Activated naive CD8-positive, alpha-beta T cell treated with anti-CD3 and anti-CD28 coated beads, Interleukin-2, amount 10 ng/mL, durations not matched to agents 7 days and 5 days (primary cell): Measurements from ENCODE around the gene CTIF. TPM values are rescaled to one million over a fixed set of nuclear protein-coding genes. Genes with fewer than 3 reads are reported as not detected.

Source experiments
- ATAC-seq: fragments of 150-1000 bp; cut with Tn5 transposase; one replicate; pipeline ENCODE4 v1.10.0; 2021; ENCODE audit warnings: low read depth, moderate library complexity
- POLR2A ChIA-PET: fragments of 350-600 bp; sonication (Branson Sonifier 250); formaldehyde crosslinking; loops from one replicate; lab custom pipeline; 2021; ENCODE audit warnings: antibody characterized with exemption; lab: Charles Lee
- DNase-seq: peaks from one replicate; pipeline ENCODE4 v3.0.0; 2021
- H3K27ac Mint-ChIP-seq: one replicate; pipeline ENCODE4 v1.8.0; 2022; ENCODE audit warnings: mild to moderate bottlenecking, mixed read lengths
- H3K27me3 Mint-ChIP-seq: one replicate; pipeline ENCODE4 v1.8.0; 2022; ENCODE audit warnings: mild to moderate bottlenecking, moderate library complexity, mixed read lengths
- H3K36me3 Mint-ChIP-seq: one replicate; pipeline ENCODE4 v1.8.0; 2021; ENCODE audit warnings: mild to moderate bottlenecking, mixed read lengths
- H3K4me1 Mint-ChIP-seq: one replicate; pipeline ENCODE4 v1.8.0; 2021; ENCODE audit warnings: mixed read lengths
- H3K4me3 Mint-ChIP-seq: one replicate; pipeline ENCODE4 v1.8.0; 2022; ENCODE audit warnings: mild to moderate bottlenecking, moderate library complexity, mixed read lengths
- H3K9me3 Mint-ChIP-seq: one replicate; pipeline ENCODE4 v1.8.0; 2021; ENCODE audit warnings: mixed read lengths
- total RNA-seq, 2 experiments: library from RNA; stranded (reverse); gene quantifications; one replicate each; pipeline ENCODE4 v1.2.3, GENCODE V29; 2021

Gene CTIF
- total RNA-seq, 2 experiments from 2014 or later, result 2.4 to 3.0 TPM

DNA sequence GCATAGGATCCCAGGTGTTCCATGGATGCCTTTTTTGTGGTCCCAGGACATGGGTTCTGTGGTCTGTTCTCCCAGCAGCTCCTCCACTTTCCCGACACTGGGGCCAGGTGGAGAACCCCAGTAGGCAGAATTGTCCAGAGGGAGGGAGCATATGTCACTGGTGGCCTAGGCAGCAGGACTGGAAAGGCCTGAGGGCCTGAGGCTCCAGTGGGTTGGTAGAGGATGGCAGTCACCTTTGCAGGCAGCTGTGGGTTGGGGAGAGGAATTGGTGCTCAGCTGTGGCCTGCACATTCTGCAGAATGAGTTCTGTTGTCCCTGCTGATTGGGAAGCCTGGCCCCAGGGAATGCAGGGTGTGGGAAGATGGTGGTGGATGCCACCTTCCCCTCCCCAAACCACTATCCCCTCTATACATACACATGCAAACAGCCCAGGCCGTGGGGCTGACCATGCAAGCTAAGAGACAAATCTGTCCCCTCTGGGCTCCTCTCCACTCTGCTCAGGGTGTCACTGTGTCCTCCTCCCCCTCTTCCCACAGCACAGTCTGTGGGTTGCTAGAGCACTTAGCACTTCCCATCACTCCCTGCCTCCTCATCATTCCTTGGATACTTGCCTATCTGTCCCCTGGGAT, 11.4 kb downstream of the CTIF start:
- Mint-ChIP-seq H3K9me3 (no peaks in the 10 kb centered on the region), H3K4me3 (no peak overlapping the region), H3K27me3 (peaks cover 8% of the 10 kb centered on the region), H3K27ac (no peak overlapping the region), H3K36me3 (no peaks in the 10 kb centered on the region), H3K4me1 (peaks cover 3% of the 10 kb centered on the region)
- no peak for ATAC-seq
- no peak for DNase-seq
- POLR2A ChIA-PET, result no interaction called here

DNA sequence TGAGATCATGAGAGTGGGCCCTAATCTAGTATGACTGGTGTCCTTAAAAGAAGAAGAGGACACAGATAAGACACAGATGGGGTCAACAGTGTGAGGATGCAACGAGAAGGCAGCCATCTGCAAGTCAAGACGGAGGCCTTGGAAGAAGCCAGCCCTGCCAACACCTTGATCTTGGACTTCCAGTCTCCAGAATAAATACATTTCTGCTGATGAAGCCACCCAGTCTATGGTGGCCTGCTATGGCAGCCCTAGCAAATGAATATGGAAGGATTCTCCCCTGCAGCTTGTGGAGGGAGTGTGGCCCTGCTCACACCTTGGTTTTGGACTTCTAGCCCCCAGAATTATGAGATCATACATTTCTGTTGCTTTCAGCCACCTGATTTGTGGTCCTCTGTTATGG, 12.3 kb downstream of the CTIF start:
- no peak for ATAC-seq
- H3K9me3 Mint-ChIP-seq, result no peaks in the 10 kb centered on the region
- POLR2A ChIA-PET, result no interaction called here
- DNase-seq, result no peak
- H3K4me3 Mint-ChIP-seq, result no peak overlapping the region
- no peaks in the 10 kb centered on the region for H3K36me3 Mint-ChIP-seq
- peaks cover 3% of the 10 kb centered on the region for H3K4me1 Mint-ChIP-seq
- no peak overlapping the region for H3K27ac Mint-ChIP-seq
- peaks cover 3% of the 10 kb centered on the region for H3K27me3 Mint-ChIP-seq

DNA sequence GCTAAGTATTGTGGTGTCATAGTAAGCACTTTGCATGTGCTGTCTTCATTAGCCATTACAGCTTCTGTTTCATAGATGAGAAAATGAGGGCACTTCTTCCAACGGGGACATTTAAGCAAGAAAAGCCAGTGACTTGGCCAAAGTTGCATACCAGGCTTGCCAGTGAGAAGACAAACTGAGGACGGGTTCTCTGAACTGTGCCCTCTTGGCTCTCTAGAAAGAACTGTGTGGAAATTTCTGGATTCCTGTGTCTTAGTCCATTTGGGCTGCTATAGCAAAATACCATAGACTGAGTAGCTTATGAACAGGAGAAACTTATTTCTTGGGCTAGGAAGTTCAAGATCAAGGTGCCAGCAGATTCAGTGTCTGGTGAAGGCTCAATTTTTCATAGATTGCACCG, 13.3 kb downstream of the CTIF start:
- no peak for ATAC-seq
- POLR2A ChIA-PET, result no interaction called here
- Mint-ChIP-seq H3K27me3 (no peaks in the 10 kb centered on the region), H3K4me3 (no peak overlapping the region), H3K36me3 (no peaks in the 10 kb centered on the region), H3K27ac (no peak overlapping the region), H3K9me3 (no peaks in the 10 kb centered on the region), H3K4me1 (peaks cover 3% of the 10 kb centered on the region)
- no peak for DNase-seq

DNA sequence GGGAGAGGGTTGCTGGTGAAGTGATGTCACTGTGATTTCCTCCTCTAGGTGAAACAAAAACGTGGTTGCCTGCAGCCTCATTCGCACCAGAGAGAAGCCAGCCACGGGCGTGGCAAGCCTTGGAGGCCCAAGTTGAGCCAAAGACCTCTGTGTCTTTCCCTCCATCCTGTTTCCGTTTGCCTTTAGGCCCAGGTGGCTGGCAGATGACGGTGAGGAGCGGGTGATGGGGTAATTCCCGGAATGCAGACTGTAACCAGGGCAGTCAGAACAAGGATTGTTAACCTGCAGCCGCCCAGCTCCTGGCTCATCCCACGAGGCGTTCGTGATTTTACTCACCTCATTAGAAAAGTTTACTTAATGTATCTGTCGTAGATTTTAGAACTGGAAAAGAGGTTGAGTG, 14.4 kb downstream of the CTIF start:
- Mint-ChIP-seq H3K36me3 (no peaks in the 10 kb centered on the region), H3K27ac (no peak overlapping the region), H3K27me3 (peaks cover 2% of the 10 kb centered on the region), H3K4me3 (no peak overlapping the region), H3K4me1 (peaks cover 3% of the 10 kb centered on the region), H3K9me3 (no peaks in the 10 kb centered on the region)
- POLR2A ChIA-PET, result no interaction called here
- ATAC-seq, result no peak
- no peak for DNase-seq

DNA sequence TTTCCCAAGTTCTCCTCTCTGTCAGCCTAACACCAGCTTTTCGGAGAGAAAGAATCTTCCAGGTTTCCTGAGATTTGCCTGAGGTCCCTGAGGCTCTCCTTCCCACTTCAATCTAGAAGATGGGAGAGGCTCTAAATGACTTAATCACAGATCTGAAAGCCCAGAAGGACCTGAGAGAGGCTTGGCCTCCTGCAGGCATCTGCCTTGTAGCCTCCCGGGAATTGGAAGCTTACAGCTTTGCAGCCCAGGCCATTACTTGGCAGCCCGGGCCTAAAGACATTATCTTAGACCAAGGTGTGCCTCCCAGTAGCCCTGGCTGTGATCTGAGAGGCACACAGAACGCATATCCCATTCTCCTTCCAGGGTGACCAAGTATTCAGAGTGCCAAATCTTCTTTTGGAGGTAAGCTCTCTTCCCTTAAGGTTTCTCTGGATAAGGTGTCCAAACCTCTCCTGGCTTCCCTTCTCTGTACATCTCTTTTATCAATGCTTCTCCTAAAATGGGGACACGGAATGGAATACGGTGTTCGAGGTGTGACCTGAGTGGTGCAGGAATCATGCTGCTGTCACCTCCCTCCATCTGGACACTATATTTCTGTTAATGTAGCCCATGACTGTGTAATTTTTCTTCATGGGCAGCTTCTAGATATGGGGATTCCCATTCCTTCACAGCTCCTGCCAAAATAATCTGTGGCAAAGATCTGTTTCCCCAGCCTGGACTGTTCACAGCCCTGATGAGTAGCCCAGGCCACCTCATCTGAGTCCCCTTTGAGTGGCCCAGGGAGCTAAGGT, 16.0 kb downstream of the CTIF start:
- H3K27me3 Mint-ChIP-seq, result peaks cover 10% of the 10 kb centered on the region
- H3K4me3 Mint-ChIP-seq, result no peak overlapping the region
- ATAC-seq (no peak), DNase-seq (no peak)
- POLR2A ChIA-PET, result no interaction called here
- H3K4me1 Mint-ChIP-seq, result peaks cover 3% of the 10 kb centered on the region
- H3K9me3 Mint-ChIP-seq, result no peaks in the 10 kb centered on the region
- H3K36me3 Mint-ChIP-seq, result no peaks in the 10 kb centered on the region
- no peak overlapping the region for H3K27ac Mint-ChIP-seq

DNA sequence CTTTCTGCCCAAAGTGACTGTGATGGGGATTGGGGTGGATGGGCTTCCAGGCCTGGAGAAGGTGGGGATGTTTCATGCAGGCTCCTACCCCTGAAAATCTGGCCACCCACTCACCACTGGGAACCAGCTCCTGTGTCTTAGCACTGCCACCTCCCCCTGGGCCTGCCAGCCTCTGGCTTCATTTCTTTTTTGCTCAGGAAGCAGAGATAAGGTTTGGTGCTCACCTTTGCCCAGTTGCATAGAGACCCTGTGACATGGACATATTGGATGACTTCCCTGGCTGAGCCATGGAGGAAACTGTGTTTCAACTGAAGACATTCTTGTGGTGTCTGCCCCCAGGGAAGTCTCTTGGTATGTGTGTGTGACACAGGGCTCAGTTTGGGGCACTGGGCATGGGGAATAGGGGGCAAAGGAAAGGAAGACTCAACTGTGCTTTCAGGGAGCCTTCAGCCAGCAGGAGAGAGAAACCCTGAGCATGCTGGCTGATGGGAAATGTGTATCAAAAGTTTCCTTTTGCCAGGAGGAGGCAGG, 16.7 kb downstream of the CTIF start:
- no peak for ATAC-seq
- peak overlapping the region; percentile 49 for H3K27ac Mint-ChIP-seq
- H3K9me3 Mint-ChIP-seq, result no peaks in the 10 kb centered on the region
- no peak for DNase-seq
- no peak overlapping the region for H3K4me3 Mint-ChIP-seq
- peaks cover 3% of the 10 kb centered on the region for H3K4me1 Mint-ChIP-seq
- POLR2A ChIA-PET, result no interaction called here
- H3K27me3 Mint-ChIP-seq, result peaks cover 10% of the 10 kb centered on the region
- H3K36me3 Mint-ChIP-seq, result no peaks in the 10 kb centered on the region

DNA sequence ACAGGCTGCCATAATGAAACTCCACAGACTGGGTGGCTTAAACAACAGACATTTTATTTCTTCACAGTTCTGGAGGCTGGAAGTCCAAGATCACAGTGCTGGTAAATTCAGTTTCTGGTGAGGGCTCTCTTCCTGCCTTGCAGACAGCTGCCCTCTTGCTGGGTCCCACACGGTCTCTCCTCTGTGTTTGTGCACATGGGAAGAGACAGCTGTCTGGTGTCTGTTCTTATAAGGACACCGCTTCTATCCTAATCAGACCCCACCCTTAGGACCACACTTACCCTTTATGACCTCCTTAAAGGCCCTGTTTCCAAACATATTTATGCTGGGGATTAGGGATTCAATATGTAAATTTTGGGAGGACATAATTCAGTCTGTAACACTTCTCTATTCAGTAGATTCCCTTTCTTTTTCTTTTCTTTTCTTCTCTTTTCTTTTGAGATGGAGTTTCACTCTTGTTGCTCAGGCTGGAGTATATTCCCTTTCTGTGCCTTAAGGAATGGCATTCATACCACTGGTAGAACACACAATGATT, 18.9 kb downstream of the CTIF start:
- POLR2A ChIA-PET, result no interaction called here
- Mint-ChIP-seq H3K9me3 (no peaks in the 10 kb centered on the region), H3K4me1 (peaks cover 3% of the 10 kb centered on the region), H3K27me3 (peaks cover 10% of the 10 kb centered on the region), H3K27ac (no peak overlapping the region), H3K36me3 (no peaks in the 10 kb centered on the region), H3K4me3 (no peak overlapping the region)
- DNase-seq (no peak), ATAC-seq (no peak)

DNA sequence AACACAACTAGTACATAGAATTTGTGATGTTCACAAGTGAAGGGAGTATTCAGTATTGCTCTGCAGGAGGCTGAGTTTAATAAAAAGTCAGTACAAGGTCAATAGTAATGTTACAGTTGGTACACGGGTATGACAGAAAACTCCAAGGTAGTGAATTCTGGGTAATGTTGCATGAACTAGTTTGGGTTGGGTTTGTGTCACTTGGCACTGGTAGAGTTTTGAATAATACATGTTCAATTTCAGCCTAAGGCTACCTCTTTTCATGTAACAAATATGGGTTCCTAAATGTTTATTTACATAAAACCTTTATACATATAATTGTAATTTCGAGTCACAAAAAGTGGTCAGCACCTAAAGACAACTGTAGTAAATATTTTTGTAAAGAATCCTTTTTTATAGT, 19.4 kb downstream of the CTIF start:
- H3K4me3 Mint-ChIP-seq, result no peak overlapping the region
- POLR2A ChIA-PET, result no interaction called here
- no peak overlapping the region for H3K27ac Mint-ChIP-seq
- peaks cover 1% of the 10 kb centered on the region for H3K4me1 Mint-ChIP-seq
- H3K36me3 Mint-ChIP-seq, result no peaks in the 10 kb centered on the region
- H3K27me3 Mint-ChIP-seq, result peaks cover 10% of the 10 kb centered on the region
- H3K9me3 Mint-ChIP-seq, result no peaks in the 10 kb centered on the region
- ATAC-seq (no peak), DNase-seq (no peak)

DNA sequence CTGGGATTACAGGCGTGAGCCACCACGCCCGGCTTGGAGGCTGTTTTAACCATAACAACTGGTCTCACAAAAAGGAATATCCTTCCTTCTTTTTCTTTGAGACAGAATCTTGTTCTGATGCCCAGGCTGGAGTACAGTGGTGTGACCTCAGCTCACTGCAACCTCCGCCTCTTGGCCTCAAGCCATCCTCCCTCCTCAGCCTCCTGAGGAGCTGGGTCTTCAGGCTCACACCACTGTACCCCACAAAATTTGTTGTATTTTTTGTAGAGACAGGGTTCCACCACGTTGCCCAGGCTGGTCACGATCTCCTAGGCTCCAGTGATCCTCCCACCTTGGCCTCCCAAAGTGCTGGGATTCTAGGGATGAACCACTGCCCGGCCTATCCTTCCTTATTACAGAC, 21.7 kb downstream of the CTIF start:
- H3K36me3 Mint-ChIP-seq, result no peaks in the 10 kb centered on the region
- H3K27ac Mint-ChIP-seq, result no peak overlapping the region
- no peak overlapping the region for H3K4me3 Mint-ChIP-seq
- no peaks in the 10 kb centered on the region for H3K9me3 Mint-ChIP-seq
- POLR2A ChIA-PET, result no interaction called here
- no peak for ATAC-seq
- H3K27me3 Mint-ChIP-seq, result peaks cover 10% of the 10 kb centered on the region
- H3K4me1 Mint-ChIP-seq, result peaks cover 6% of the 10 kb centered on the region
- no peak for DNase-seq

DNA sequence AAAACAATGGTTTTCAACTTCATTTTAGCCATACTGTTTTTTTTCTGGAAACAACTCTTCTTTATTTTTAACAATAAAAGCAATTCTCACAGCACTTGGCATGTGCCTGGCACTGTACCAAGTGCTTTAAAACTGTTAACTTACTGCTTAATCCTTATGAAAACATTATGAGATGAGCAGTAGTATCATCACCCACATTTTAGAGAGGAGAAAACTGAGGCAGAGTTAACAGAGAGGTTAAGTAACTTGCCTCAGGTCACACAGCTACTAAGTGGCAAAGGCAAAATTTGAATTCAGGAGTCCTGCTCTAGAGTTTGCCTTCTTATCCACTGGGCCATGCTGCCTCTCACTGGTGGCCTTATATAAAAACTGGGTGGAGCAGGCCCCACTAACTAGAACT, 23.2 kb downstream of the CTIF start:
- H3K9me3 Mint-ChIP-seq, result no peaks in the 10 kb centered on the region

DNA sequence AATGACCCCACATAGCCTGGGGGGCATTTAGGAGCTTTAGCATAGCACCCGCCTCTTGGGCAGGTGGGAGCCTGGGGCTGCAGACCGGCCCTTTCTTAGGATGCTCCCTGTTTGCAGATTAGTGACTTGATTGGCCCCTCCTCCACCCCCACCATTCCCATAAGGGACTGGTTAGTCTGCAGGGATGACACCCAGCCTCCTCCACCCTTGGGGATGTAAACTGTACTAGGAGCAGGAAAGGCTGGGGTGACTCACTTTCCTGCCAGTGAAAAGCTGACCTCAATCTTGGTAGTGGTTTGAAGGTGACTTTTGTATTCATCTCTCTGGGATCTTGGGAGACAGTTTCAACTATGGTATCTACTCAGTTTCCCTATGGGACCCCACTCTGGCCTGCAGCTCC, 24.2 kb downstream of the CTIF start:
- no peak for ATAC-seq
- H3K4me1 Mint-ChIP-seq, result peaks cover 6% of the 10 kb centered on the region

More for the DNA sequence above, 23.2 kb downstream of the CTIF start:
- Mint-ChIP-seq H3K4me3 (no peak overlapping the region), H3K4me1 (peaks cover 6% of the 10 kb centered on the region), H3K36me3 (no peaks in the 10 kb centered on the region), H3K27me3 (peaks cover 10% of the 10 kb centered on the region), H3K27ac (no peak overlapping the region)
- POLR2A ChIA-PET, result no interaction called here
- no peak for DNase-seq
- no peak for ATAC-seq

DNA sequence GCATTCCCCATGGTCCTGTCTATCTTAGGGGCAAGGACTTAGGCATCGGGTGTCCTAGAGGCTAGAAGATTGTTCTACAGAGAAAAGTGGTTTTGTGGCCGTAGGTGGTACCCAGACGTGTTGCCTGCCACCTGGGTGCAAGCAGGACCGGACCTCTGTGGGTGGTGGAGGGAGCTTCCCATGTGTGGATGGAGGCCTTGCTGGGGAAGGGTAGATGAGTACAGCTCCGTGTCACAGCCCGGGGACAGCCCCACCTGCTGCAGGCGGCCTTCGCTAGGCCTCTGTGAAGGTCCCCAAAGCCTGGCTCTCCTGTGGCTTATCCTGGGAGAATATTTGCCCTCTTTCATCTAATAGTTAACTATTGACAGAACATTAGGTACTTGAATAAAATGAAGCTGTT, 25.3 kb downstream of the CTIF start:
- no peaks in the 10 kb centered on the region for H3K36me3 Mint-ChIP-seq
- H3K27me3 Mint-ChIP-seq, result peaks cover 3% of the 10 kb centered on the region
- H3K27ac Mint-ChIP-seq, result no peak overlapping the region
- H3K4me3 Mint-ChIP-seq, result no peak overlapping the region
- POLR2A ChIA-PET, result no interaction called here
- DNase-seq (no peak), ATAC-seq (no peak)
- peaks cover 1% of the 10 kb centered on the region for H3K9me3 Mint-ChIP-seq
- H3K4me1 Mint-ChIP-seq, result peaks cover 6% of the 10 kb centered on the region

More for the DNA sequence above, 24.2 kb downstream of the CTIF start:
- peaks cover 8% of the 10 kb centered on the region for H3K27me3 Mint-ChIP-seq
- no peak for DNase-seq
- peaks cover 1% of the 10 kb centered on the region for H3K9me3 Mint-ChIP-seq
- H3K27ac Mint-ChIP-seq, result no peak overlapping the region
- H3K4me3 Mint-ChIP-seq, result no peak overlapping the region
- H3K36me3 Mint-ChIP-seq, result no peaks in the 10 kb centered on the region
- POLR2A ChIA-PET, result no interaction called here

DNA sequence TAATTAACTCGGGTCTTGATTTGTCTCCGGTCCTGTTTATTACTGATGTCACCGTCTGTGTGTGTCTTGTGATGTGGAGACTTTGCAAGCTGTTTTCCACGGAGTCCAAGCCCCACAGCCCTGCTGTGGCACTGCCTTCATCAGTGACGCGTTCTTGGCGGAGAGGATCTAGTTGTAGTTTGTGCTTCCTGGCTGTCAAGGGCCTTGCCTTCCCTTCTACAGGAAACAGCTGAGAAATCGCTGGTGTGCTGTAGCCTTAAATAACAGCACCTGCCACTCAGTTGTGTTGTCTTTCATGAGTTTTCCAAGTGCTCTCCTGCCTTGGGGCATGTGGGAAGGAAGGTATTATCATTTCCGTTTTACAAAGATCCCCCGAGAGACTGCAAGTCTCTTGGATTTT, 26.3 kb downstream of the CTIF start:
- H3K9me3 Mint-ChIP-seq, result peaks cover 1% of the 10 kb centered on the region
- no peaks in the 10 kb centered on the region for H3K27me3 Mint-ChIP-seq
- ATAC-seq, result no peak
- H3K36me3 Mint-ChIP-seq, result no peaks in the 10 kb centered on the region
- POLR2A ChIA-PET, result no interaction called here
- H3K27ac Mint-ChIP-seq, result no peak overlapping the region
- H3K4me3 Mint-ChIP-seq, result no peak overlapping the region
- DNase-seq, result no peak
- H3K4me1 Mint-ChIP-seq, result peaks cover 6% of the 10 kb centered on the region

DNA sequence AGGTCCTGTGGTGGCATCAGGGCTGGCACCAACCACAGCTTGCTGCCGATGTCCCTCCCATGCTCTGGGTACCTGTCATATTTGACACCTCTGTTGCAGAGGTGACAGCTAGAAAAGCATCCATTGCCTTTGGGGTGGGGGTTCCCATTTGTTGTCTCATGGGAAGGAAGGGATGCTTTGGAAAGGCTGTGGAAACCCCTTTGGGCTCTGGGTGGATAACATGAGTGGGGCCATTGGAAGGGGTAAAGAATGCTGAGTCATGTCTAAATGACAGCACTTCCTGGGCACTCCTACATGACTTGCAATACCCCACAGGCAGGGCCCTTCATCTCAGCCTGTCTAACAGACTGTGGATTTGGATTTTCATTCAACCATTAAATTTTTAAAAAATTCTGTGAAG, 27.8 kb downstream of the CTIF start:
- no peak overlapping the region for H3K27ac Mint-ChIP-seq
- H3K36me3 Mint-ChIP-seq, result no peaks in the 10 kb centered on the region
- H3K9me3 Mint-ChIP-seq, result peaks cover 1% of the 10 kb centered on the region
- ATAC-seq (no peak), DNase-seq (no peak)
- peaks cover 6% of the 10 kb centered on the region for H3K4me1 Mint-ChIP-seq
- H3K27me3 Mint-ChIP-seq, result peaks cover 2% of the 10 kb centered on the region
- POLR2A ChIA-PET, result no interaction called here
- H3K4me3 Mint-ChIP-seq, result no peak overlapping the region
